Measurements from ENCODE around the gene PYCARD.

DNA sequence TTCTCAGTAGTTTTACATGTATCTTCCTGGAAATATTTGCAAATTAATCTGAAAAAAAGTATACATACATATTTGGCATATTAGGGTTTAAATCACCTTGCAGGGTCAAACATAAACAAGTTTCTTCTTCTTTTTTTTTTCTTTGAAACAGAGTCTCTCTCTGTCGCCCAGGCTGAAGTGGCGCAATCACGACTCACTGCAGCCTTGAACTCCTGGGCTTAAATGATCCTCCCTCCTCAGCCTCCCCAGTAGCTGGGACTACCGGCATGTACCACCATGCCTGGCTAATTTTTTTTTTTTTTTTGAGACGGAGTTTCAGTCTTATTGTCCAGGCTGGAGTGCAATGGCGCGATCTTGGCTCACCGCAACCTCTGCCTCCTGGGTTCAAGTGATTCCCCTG lies 35.2 kb downstream of the PYCARD start:
- TF ChIP-seq CTCF (IDR thresholded peaks at IDR 0.05; ENCODE audit: borderline replicate concordance, extremely low read depth, low read length, poor library complexity, severe bottlenecking), result no peak
- no peak for TF ChIP-seq EZH2 (IDR thresholded peaks at IDR 0.05; ENCODE audit: borderline replicate concordance, low read depth, low read length, severe bottlenecking)

Measured in DND-41 (cell line).